Measurements from ENCODE around the gene VPS8. TPM values are rescaled to one million over a fixed set of nuclear protein-coding genes. Genes with fewer than 3 reads are reported as not detected.

VPS8 gene
- total and polyA plus RNA-seq, 9 of the 15 experiments (the other 6 are each of a cell fraction or from before 2014, with no cell fraction given), result 7.2 to 41.0 (median 28.3) TPM

DNA sequence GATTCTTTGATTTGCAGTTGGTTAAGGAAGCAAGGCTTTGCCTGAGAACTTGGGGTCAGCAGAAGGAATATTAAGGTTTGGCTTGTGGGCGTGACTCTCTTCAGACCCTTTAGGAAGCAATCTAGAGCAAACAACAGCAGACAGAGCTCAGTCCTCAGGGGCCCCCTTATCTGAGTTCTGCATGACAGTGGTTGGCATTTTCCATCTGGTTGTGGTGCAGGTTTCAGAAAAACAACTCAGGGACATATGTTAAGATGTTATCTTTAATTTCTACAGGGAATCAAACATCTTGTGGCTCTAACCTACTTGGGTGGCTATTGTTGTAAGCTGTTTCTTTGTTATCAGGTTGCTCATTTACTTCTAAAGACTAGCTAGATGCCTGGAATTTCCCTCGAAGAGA lies 141.4 kb downstream of the VPS8 start (continued):
- TF ChIP-seq ZBTB26 (CRISPR knock-in tag; IDR thresholded peaks at IDR 0.05) (no peak), ZNF23 (CRISPR knock-in tag; IDR thresholded peaks at IDR 0.05) (no peak), SRF (CRISPR knock-in tag; IDR thresholded peaks at IDR 0.05) (no peak), PRDM10 (IDR thresholded peaks at IDR 0.05; ENCODE audit: partially characterized antibody) (no peak), ARID1B (IDR thresholded peaks at IDR 0.05) (peak; percentile 68), AFF1 (IDR thresholded peaks at IDR 0.05; ENCODE audit: low read depth in 1 of 2, partially characterized antibody in 2 of 2) (no peak), NBN (IDR thresholded peaks at IDR 0.05; ENCODE audit: low read depth) (no peak), C11orf30 (IDR thresholded peaks at IDR 0.05; ENCODE audit: low read depth) (no peak)

All from K562 (cell line).